ENCODE results near the gene NUMBL. TPM values are rescaled to one million over a fixed set of nuclear protein-coding genes. Genes with fewer than 3 reads are reported as not detected.
A peak's percentile ranks its signal among the peaks of the same experiment; 100 is the strongest.
"Not testable (repeated sequence)": the region's sequence is repeated elsewhere in the genome, so short reads cannot be mapped to it uniquely, and the experiment has no call there.

NUMBL gene
- total RNA-seq, 4 donors from 2014 or later = 203 to 284 (median 251) TPM

DNA sequence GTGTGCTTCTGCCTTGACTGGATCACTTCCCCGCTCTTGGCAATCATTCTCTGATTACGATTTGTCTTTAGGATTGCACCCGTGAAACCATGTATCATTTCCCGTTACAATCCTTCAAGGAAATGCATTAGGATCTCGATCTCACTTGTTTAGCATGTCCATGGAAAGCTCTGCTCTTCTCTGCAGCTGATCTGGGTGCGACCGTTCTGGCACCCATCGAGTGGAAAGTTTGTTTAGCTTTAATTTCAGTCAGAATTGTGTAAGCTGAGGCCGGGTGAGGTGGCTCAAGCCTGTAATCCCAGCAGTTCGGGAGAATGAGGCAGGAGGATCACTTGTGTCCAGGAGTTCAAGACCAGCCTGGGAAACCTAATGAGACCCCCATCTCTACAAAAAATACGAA, 30.9 kb downstream of the NUMBL start:
- WGBS, 2 donors = 65 to 74% methylated on average over 11 of the region's 11 CpGs
- Histone ChIP-seq H3K4me1 (peaks cover 0 to 31% (median 15%) of the 10 kb centered on the region in 4 donors), H3K27ac (peak overlapping the region in 2 of 4 donors; percentile 50 to 59)

DNA sequence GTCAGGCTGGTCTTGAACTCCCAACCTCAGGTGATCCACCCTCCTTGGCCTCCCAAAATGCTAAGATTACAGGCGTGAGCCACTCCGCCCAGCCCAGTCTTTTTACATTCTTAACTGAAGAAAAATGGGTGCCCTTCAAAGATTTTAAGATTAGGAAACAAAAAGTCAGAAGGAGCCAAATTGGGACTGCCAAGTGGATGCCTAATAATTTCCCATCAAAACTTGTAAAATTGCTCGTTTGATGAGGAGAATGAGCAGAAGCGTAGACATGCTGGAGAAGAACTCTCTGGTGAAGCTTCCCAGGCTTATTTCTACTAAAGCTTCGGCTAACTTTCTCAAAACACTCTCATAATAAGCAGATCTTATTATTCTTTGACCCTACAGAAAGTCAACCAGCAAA, 31.3 kb downstream of the NUMBL start:
- peaks cover 0 to 26% (median 13%) of the 10 kb centered on the region in 4 donors for H3K4me1 ChIP-seq
- no peak for DNase-seq (ENCODE audit: low spot score in 2 of 2)
- no peak overlapping the region for H3K4me3 ChIP-seq
- peak overlapping the region in 2 of 4 donors; percentile 42 to 59 for H3K27ac ChIP-seq
- TF ChIP-seq EP300 (IDR thresholded peaks at IDR 0.05) (no peak), POLR2A (IDR thresholded peaks at IDR 0.05) (no peak)
- TF ChIP-seq, protein P1, sequence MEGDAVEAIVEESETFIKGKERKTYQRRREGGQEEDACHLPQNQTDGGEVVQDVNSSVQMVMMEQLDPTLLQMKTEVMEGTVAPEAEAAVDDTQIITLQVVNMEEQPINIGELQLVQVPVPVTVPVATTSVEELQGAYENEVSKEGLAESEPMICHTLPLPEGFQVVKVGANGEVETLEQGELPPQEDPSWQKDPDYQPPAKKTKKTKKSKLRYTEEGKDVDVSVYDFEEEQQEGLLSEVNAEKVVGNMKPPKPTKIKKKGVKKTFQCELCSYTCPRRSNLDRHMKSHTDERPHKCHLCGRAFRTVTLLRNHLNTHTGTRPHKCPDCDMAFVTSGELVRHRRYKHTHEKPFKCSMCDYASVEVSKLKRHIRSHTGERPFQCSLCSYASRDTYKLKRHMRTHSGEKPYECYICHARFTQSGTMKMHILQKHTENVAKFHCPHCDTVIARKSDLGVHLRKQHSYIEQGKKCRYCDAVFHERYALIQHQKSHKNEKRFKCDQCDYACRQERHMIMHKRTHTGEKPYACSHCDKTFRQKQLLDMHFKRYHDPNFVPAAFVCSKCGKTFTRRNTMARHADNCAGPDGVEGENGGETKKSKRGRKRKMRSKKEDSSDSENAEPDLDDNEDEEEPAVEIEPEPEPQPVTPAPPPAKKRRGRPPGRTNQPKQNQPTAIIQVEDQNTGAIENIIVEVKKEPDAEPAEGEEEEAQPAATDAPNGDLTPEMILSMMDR (IDR thresholded peaks at IDR 0.05) = no peak
- no peaks in the 10 kb centered on the region for H3K36me3 ChIP-seq
- no peaks in the 10 kb centered on the region for H3K9me3 ChIP-seq
- H3K27me3 ChIP-seq = no peaks in the 10 kb centered on the region
- 80 to 83% methylated on average over 5 of the region's 5 CpGs for WGBS, 2 donors

More for the DNA sequence above, 30.9 kb downstream of the NUMBL start:
- peak in 1 of 2 donors; percentile 27 for TF ChIP-seq EP300 (IDR thresholded peaks at IDR 0.05)
- TF ChIP-seq, protein P1 (IDR thresholded peaks at IDR 0.05) = no peak
- DNase-seq (ENCODE audit: low spot score in 2 of 2) = no peak
- Histone ChIP-seq H3K36me3 (no peaks in the 10 kb centered on the region), H3K4me3 (no peak overlapping the region), H3K27me3 (no peaks in the 10 kb centered on the region), H3K9me3 (no peaks in the 10 kb centered on the region)

DNA sequence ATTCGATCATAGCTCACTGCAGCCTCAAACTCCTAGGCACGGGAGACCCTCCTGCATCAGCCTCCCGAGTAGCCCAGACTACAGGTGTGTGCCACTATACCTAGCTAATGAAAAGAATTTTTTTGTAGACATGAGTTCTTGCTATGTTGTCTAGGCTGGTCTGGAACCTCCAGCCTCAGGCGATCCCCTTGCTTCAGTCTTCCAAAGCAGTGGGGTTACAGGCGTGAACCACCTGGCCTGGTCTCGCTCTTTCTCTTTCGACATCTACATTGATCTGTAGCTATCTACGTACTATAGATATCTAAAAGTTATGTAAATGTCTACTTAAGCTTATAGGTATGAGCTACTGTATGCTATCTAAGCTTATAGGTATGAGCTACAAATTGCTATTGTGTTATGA, 32.4 kb downstream of the NUMBL start:
- no peaks in the 10 kb centered on the region for H3K36me3 ChIP-seq
- H3K4me1 ChIP-seq = peaks cover 0 to 16% (median 5%) of the 10 kb centered on the region in 4 donors
- H3K27me3 ChIP-seq = no peaks in the 10 kb centered on the region
- H3K4me3 ChIP-seq = no peak overlapping the region
- no peak for DNase-seq (ENCODE audit: low spot score in 2 of 2)
- no peaks in the 10 kb centered on the region for H3K9me3 ChIP-seq
- WGBS, 2 donors = 90 to 96% methylated on average over 8 of the region's 8 CpGs
- H3K27ac ChIP-seq = no peak overlapping the region
- no peak for TF ChIP-seq POLR2A (IDR thresholded peaks at IDR 0.05)

DNA sequence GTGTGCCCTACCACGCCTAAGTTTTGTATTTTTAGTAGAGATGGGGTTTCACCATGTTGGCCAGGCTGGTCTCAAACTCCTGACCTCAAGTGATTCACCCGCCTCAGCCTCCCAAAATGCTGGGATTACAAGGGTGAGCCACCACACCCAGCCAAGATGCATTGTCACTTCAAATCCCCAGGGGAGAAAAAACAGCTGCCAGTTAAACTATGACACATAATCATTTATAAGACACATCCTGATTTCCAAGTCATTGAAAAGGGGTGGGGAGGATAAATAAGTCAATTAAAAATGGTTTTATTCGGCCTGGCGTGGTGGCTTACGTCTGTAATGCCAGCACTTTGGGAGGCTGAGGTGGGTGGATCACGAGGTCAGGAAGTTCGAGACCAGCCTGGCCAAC, 34.8 kb downstream of the NUMBL start:
- H3K27ac ChIP-seq, H3K36me3 ChIP-seq: not testable (repeated sequence)
- 83% methylated on average over 7 of the region's 7 CpGs for WGBS, 2 donors

DNA sequence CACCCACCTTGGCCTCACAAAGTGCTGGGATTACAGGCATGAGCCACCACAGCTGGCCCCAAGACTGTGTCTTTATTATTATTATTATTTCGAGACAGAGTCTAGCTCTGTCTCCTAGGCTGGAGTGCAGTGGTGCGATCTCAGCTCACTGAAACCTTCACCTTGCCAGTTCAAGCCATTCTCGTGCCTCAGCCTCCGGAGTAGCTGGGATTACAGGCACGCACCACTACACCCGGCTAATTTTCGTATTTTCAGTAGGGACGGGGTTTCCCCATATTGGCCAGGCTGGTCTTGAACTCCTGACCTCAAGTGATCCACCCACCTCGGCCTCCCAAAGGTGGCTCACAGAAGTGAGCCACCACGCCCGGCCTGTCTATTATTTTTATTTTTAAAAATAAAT, 38.1 kb downstream of the NUMBL start:
- H3K27me3 ChIP-seq; DNase-seq (ENCODE audit: low spot score in 2 of 2); H3K9me3 ChIP-seq; H3K36me3 ChIP-seq; H3K4me3 ChIP-seq: not testable (repeated sequence)
- WGBS, 2 donors = 85 to 87% methylated on average over 11 of the region's 11 CpGs
- H3K27ac ChIP-seq = peak overlapping the region in 1 of 4 donors; percentile 47
- H3K4me1 ChIP-seq = peaks cover 0 to 25% (median 11%) of the 10 kb centered on the region in 4 donors

More for the DNA sequence above, 34.8 kb downstream of the NUMBL start:
- DNase-seq (ENCODE audit: low spot score in 2 of 2); H3K9me3 ChIP-seq; H3K4me3 ChIP-seq; H3K27me3 ChIP-seq: not testable (repeated sequence)
- H3K4me1 ChIP-seq = peaks cover 0 to 25% (median 8%) of the 10 kb centered on the region in 4 donors

DNA sequence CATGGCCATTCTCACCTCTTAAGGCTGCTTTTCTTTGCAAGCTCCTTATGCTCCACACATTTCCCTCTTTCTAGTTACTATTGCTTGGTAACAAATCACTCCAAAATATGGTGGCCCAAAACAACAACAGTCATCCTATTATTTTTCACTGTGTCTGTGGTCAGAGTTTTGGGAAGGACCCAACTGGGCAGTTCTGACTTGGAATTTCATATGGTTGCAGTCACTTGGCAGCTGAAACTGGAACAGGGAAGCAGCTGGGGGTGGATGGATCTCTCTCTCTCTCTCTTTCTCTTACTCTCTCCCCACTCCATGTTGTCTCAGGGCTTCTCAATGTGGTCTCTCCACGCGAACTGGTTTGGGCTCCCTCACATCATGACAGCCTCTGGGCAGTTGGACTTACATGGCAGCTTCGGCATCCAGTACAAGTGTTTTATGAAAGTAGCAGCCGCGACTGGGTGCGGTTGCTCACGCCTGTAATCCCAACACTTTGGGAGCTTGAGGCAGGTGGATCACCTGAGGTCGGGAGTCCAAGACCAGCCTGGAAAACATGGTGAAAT, 39.6 kb downstream of the NUMBL start:
- Histone ChIP-seq H3K36me3 (no peaks in the 10 kb centered on the region), H3K4me3 (no peak overlapping the region), H3K27ac (peak overlapping the region in 3 of 4 donors; percentile 31 to 85 (median 47)), H3K27me3 (no peaks in the 10 kb centered on the region), H3K4me1 (peaks cover 0 to 35% (median 15%) of the 10 kb centered on the region in 4 donors), H3K9me3 (no peaks in the 10 kb centered on the region)
- peak in 1 of 2 donors; percentile 70 for DNase-seq (ENCODE audit: low spot score in 2 of 2)
- peak in 1 of 2 donors; percentile 55 for TF ChIP-seq EP300 (IDR thresholded peaks at IDR 0.05)
- no peak for TF ChIP-seq POLR2A (IDR thresholded peaks at IDR 0.05)
- TF ChIP-seq, protein P1 (IDR thresholded peaks at IDR 0.05) = no peak
- WGBS, 2 donors = 88 to 95% methylated on average over 8 of the region's 8 CpGs

DNA sequence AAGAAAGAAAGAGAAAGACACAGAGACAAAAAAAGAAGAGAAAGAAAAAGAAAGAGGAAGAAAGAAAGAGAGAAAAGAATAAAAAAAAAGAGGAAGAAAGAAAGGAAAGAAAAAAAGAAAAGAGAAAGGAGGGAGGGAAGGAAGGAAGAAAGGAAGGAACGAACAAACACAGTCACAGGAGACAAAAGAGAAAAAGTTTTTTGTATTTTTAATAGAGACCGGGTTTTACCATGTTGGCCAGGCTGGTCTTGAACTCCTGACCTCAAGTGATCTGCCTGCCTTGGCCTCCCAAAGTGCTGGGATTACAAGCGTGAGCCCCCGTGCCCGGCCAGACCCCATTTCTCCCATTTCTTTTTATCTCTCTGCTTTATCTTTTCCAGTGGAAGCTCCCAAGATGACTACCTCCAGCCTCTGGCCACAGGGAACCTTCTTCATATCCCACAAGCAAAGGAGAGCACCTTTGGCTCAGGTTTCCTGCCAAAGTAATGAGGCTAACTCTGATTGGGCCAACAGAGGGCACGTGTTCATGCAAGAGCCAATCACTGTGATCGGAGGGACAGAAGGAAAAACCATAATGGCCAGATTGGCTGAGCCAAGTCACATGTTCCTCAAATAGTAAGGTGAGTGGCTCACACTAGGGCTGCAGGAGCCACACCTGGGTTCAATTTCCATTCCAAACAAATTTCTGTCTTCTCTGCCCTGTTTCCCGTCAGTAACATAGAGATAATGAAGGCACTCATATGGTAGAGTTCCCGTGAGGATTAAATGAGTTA, 40.4 kb downstream of the NUMBL start:
- not testable (repeated sequence) for H3K27me3 ChIP-seq; H3K4me3 ChIP-seq; DNase-seq (ENCODE audit: low spot score in 2 of 2); H3K36me3 ChIP-seq; H3K9me3 ChIP-seq
- peaks cover 0 to 39% (median 16%) of the 10 kb centered on the region in 4 donors for H3K4me1 ChIP-seq
- peak overlapping the region in 3 of 4 donors; percentile 40 to 85 (median 47) for H3K27ac ChIP-seq
- 86 to 92% methylated on average over 9 of the region's 9 CpGs for WGBS, 2 donors
